Erythroblast (primary cell): ENCODE data around the gene HMGCS2.

ENCODE experiments used
- GATA1 ChIP-seq: IDR thresholded peaks from 2 replicates; pipeline ENCODE4 v1.6.1; 2011; ENCODE audit warnings: low read depth, mild to moderate bottlenecking, control low read depth, low read length, moderate library complexity
- POLR2A ChIP-seq: IDR thresholded peaks from 2 replicates; pipeline ENCODE4 v1.6.1; 2011; ENCODE audit warnings: mild to moderate bottlenecking, low read length

GRCh38 chr1:119738100-119738720, 30.5 kb downstream of the HMGCS2 start:
- TF ChIP-seq POLR2A (no peak), GATA1 (no peak)
